Measurements from ENCODE around the gene BBLN.

BBLN gene

GRCh38 chr9:128191406-128192046 lies 31.5 kb downstream of the BBLN start, which contains the start of gene CIZ1:
Gene CIZ1, minus strand, starts transcription at chr9:128191572. Its CDS starts 715 bp downstream, at chr9:128190857.
- FAIRE-seq: no peak

- FAIRE-seq: no peak
Observed at GRCh38 chr9:128192601-128193371, 32.7 kb downstream of the BBLN start.

GRCh38 chr9:128193469-128194096 lies 33.5 kb downstream of the BBLN start:
- no peak for FAIRE-seq

- no peak for FAIRE-seq
Observed at GRCh38 chr9:128201441-128202369, 41.6 kb downstream of the BBLN start.

GRCh38 chr9:128202648-128203023 lies 42.6 kb downstream of the BBLN start:
- no peak for FAIRE-seq

GRCh38 chr9:128203024-128203706 lies 43.1 kb downstream of the BBLN start, which contains the start of gene DNM1:
Gene DNM1, plus strand, starts transcription at chr9:128203379. Its CDS starts 92 bp downstream, at chr9:128203471.
- FAIRE-seq: no peak

- FAIRE-seq: no peak
Observed at GRCh38 chr9:128203707-128204551, 43.9 kb downstream of the BBLN start.

- FAIRE-seq: no peak
Observed at GRCh38 chr9:128204858-128205257, 44.8 kb downstream of the BBLN start.

- no peak for FAIRE-seq
Observed at GRCh38 chr9:128205296-128205944, 45.4 kb downstream of the BBLN start.

- no peak for FAIRE-seq
Observed at GRCh38 chr9:128206484-128206883, 46.4 kb downstream of the BBLN start.

GRCh38 chr9:128206916-128207910 lies 47.1 kb downstream of the BBLN start:
- FAIRE-seq: no peak

- no peak for FAIRE-seq
Observed at GRCh38 chr9:128208386-128208785, 48.3 kb downstream of the BBLN start.

- FAIRE-seq: no peak
Observed at GRCh38 chr9:128208946-128209669, 49.0 kb downstream of the BBLN start.

GRCh38 chr9:128211186-128211980 lies 51.3 kb downstream of the BBLN start:
- FAIRE-seq: no peak

- FAIRE-seq: no peak
Observed at GRCh38 chr9:128211981-128212281, 51.9 kb downstream of the BBLN start.

Measured in colon (tissue), 2 donors.